ENCODE data around the gene MCCC1.
"Not testable (repeated sequence)": the region's sequence is repeated elsewhere in the genome, so short reads cannot be mapped to it uniquely, and the experiment has no call there.

- not testable (repeated sequence) for TF ChIP-seq CTCF, POLR2A, EP300 (IDR thresholded peaks at IDR 0.05)
Observed at GRCh38 chr3:182993486-182994201, 105.7 kb downstream of the MCCC1 start.

All from suprapubic skin (tissue), 3 donors.